Lung (tissue), 12 donors: ENCODE measurements around the gene EBF4. TPM values are rescaled to one million over a fixed set of nuclear protein-coding genes. Genes with fewer than 3 reads are reported as not detected.

Source experiments
- ATAC-seq: fragments of 200-7000 bp; cut with Tn5 transposase; one replicate; pipeline ENCODE4 v1.9.1; 2020; ENCODE audit warnings: moderate number of reproducible peaks; ENCODE audit not compliant: insufficient read depth, low FRiP score
- DNase-seq, 3 donors: peaks; one replicate each; pipeline ENCODE4 v3.0.0-alpha.2; 2013 to 2017
- H3K27ac ChIP-seq, 2 donors: one replicate each; pipeline ENCODE4 v1.5.1; 2013; ENCODE audit warnings: mild to moderate bottlenecking in 2 of 2, moderate library complexity in 2 of 2, control low read depth in 1 of 2, inconsistent platforms in 1 of 2, low read depth in 1 of 2, low read length in 1 of 2
- H3K27me3 ChIP-seq, 3 donors: one replicate each; pipeline ENCODE4 v1.5.1; 2013; ENCODE audit warnings: low read length in 2 of 3; ENCODE audit not compliant: control insufficient read depth in 3 of 3, insufficient read depth in 3 of 3
- H3K36me3 ChIP-seq, 4 donors: one replicate each; pipeline ENCODE4 v1.5.1; 2013; ENCODE audit warnings: low read length in 4 of 4, mild to moderate bottlenecking in 1 of 4, moderate library complexity in 1 of 4; ENCODE audit not compliant: control insufficient read depth in 4 of 4, insufficient read depth in 4 of 4
- H3K4me1 ChIP-seq, 5 donors: one replicate each; pipeline ENCODE4 v1.5.1; 2013; ENCODE audit warnings: low read length in 5 of 5, mild to moderate bottlenecking in 2 of 5, moderate library complexity in 1 of 5; ENCODE audit not compliant: control insufficient read depth in 5 of 5, insufficient read depth in 5 of 5
- H3K4me3 ChIP-seq: one replicate; pipeline ENCODE4 v1.5.1; 2013; ENCODE audit warnings: mild to moderate bottlenecking, control low read depth, moderate library complexity
- H3K9ac ChIP-seq, 2 donors: one replicate each; pipeline ENCODE4 v1.5.1; 2013; ENCODE audit warnings: low read length in 2 of 2, control low read depth in 1 of 2; ENCODE audit not compliant: insufficient read depth in 1 of 2
- H3K9me3 ChIP-seq, 4 donors: one replicate each; pipeline ENCODE4 v1.5.1; 2013; ENCODE audit warnings: low read length in 3 of 4, mild to moderate bottlenecking in 1 of 4, moderate library complexity in 1 of 4; ENCODE audit not compliant: control insufficient read depth in 4 of 4, insufficient read depth in 3 of 4
- WGBS, 2 donors: extraction: QIAGEN DNeasy Blood & Tissue Kit; methylation state at CpG; one replicate each; pipeline ENCODE4 v1.1.7; 2013; 5-methylcytosine and 5-hydroxymethylcytosine counted together
- polyA plus RNA-seq, 2 donors: library from polyadenylated mRNA; stranded (reverse); fragments of 200-250 nt; gene quantifications; one replicate each; pipeline ENCODE4 v1.2.1, GENCODE V29; 2013
- total RNA-seq, 2 donors: library from RNA; depleted of rRNA in 1 of 2; stranded (reverse); fragments of >200 nt in 1 of 2; gene quantifications; one replicate each; pipeline ENCODE4 v1.2.1, GENCODE V29; 2014 to 2021
- TF ChIP-seq, protein P1 (sequence below): IDR thresholded peaks from 2 replicates; pipeline ENCODE4 v1.5.1; 2012; ENCODE audit warnings: mild to moderate bottlenecking; ENCODE audit errors: control extremely low read depth, extremely low read depth
- donor health status: control.
- donor health status: control.
- donor health status: Bipolar disorder and iron deficiency.
- donor health status: healthy.
- donor health status: DM: yes; HTN: yes; CAD: no.

EBF4 gene
- total and polyA plus RNA-seq, 4 donors, result 5.8 to 15.8 (median 7.4) TPM

- H3K27ac ChIP-seq, result no peak overlapping the region
- no peak for DNase-seq
- ATAC-seq, result no peak
- H3K9ac ChIP-seq, result no peak overlapping the region
- 80 to 86% methylated on average over 12 of the region's 12 CpGs for WGBS, 2 donors
- no peaks in the 10 kb centered on the region for H3K27me3 ChIP-seq
- no peak overlapping the region for H3K4me3 ChIP-seq
- H3K9me3 ChIP-seq, result no peaks in the 10 kb centered on the region
- TF ChIP-seq, protein P1, sequence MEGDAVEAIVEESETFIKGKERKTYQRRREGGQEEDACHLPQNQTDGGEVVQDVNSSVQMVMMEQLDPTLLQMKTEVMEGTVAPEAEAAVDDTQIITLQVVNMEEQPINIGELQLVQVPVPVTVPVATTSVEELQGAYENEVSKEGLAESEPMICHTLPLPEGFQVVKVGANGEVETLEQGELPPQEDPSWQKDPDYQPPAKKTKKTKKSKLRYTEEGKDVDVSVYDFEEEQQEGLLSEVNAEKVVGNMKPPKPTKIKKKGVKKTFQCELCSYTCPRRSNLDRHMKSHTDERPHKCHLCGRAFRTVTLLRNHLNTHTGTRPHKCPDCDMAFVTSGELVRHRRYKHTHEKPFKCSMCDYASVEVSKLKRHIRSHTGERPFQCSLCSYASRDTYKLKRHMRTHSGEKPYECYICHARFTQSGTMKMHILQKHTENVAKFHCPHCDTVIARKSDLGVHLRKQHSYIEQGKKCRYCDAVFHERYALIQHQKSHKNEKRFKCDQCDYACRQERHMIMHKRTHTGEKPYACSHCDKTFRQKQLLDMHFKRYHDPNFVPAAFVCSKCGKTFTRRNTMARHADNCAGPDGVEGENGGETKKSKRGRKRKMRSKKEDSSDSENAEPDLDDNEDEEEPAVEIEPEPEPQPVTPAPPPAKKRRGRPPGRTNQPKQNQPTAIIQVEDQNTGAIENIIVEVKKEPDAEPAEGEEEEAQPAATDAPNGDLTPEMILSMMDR, result no peak
- H3K36me3 ChIP-seq, result no peaks in the 10 kb centered on the region
- no peaks in the 10 kb centered on the region for H3K4me1 ChIP-seq
These were observed 14.9 kb downstream of the EBF4 start for GRCh38 chr20:2707353-2708072.

DNA sequence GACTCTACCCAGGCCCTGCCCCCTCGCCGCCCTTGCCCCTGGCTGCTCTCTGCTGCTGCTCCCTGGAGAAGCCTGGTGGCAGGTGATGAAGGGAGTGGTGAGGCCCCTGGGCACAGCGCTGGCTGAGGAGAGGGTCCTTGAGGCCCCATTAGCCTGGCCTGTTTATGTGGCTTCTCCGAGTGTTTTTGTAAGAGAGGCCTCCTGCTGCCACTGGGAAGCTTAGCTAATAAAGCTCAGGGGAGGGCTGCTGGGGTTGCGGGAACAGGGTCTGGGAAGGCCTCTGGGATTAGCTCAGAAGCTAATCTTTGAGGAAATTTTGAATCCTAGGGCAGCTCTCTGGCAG, 15.5 kb downstream of the EBF4 start:
- Histone ChIP-seq H3K27me3 (no peaks in the 10 kb centered on the region), H3K4me1 (no peaks in the 10 kb centered on the region), H3K27ac (no peak overlapping the region), H3K9ac (no peak overlapping the region), H3K4me3 (no peak overlapping the region), H3K36me3 (no peaks in the 10 kb centered on the region), H3K9me3 (no peaks in the 10 kb centered on the region)
- TF ChIP-seq, protein P1, result no peak
- WGBS, 2 donors, result 83 to 95% methylated on average over 5 of the region's 5 CpGs
- DNase-seq, result no peak
- ATAC-seq, result no peak

DNA sequence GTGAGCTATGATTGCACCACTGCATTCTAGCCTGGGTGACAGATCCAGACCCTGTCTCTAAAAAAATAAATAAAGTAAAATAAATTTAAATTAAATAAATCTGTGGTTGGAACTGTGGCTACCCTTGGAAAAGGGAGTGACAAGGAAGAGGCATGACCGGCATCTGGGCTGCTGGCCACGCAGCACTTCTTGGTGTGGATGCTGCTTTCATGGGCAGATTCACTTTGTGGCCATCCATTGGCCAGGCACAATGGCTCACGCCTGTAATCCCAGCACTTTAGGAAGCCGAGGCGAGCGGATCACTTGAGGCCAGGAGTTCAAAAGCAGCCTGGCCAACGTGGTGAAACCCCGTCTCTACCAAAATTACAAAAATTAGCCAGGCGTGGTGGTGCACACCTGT, 16.1 kb downstream of the EBF4 start:
- WGBS, 2 donors, result 91 to 94% methylated on average over 9 of the region's 9 CpGs
- H3K27me3 ChIP-seq, result no peaks in the 10 kb centered on the region
- no peak for DNase-seq

More for the DNA sequence above, 16.1 kb downstream of the EBF4 start:
- ATAC-seq, result no peak
- no peaks in the 10 kb centered on the region for H3K36me3 ChIP-seq
- H3K9ac ChIP-seq, result no peak overlapping the region
- no peak overlapping the region for H3K27ac ChIP-seq
- no peaks in the 10 kb centered on the region for H3K9me3 ChIP-seq
- H3K4me3 ChIP-seq, result no peak overlapping the region
- TF ChIP-seq, protein P1, result no peak
- H3K4me1 ChIP-seq, result no peaks in the 10 kb centered on the region
